ENCODE measurements around the gene CLECL1. TPM values are rescaled to one million over a fixed set of nuclear protein-coding genes. Genes with fewer than 3 reads are reported as not detected.

CLECL1 gene
- total and polyA plus RNA-seq, 9 of the 15 experiments (the other 6 are each of a cell fraction or from before 2014, with no cell fraction given) = 0.13 to 0.25 TPM; not detected in 7

- TF ChIP-seq NRF1 (conservative IDR thresholded peaks at IDR 0.05 in 1 of 2, IDR thresholded peaks at IDR 0.05 in 1 of 2) = peak; percentile 29 to 64; a peak in 3 of 4 replicates
- TF ChIP-seq, protein P1, sequence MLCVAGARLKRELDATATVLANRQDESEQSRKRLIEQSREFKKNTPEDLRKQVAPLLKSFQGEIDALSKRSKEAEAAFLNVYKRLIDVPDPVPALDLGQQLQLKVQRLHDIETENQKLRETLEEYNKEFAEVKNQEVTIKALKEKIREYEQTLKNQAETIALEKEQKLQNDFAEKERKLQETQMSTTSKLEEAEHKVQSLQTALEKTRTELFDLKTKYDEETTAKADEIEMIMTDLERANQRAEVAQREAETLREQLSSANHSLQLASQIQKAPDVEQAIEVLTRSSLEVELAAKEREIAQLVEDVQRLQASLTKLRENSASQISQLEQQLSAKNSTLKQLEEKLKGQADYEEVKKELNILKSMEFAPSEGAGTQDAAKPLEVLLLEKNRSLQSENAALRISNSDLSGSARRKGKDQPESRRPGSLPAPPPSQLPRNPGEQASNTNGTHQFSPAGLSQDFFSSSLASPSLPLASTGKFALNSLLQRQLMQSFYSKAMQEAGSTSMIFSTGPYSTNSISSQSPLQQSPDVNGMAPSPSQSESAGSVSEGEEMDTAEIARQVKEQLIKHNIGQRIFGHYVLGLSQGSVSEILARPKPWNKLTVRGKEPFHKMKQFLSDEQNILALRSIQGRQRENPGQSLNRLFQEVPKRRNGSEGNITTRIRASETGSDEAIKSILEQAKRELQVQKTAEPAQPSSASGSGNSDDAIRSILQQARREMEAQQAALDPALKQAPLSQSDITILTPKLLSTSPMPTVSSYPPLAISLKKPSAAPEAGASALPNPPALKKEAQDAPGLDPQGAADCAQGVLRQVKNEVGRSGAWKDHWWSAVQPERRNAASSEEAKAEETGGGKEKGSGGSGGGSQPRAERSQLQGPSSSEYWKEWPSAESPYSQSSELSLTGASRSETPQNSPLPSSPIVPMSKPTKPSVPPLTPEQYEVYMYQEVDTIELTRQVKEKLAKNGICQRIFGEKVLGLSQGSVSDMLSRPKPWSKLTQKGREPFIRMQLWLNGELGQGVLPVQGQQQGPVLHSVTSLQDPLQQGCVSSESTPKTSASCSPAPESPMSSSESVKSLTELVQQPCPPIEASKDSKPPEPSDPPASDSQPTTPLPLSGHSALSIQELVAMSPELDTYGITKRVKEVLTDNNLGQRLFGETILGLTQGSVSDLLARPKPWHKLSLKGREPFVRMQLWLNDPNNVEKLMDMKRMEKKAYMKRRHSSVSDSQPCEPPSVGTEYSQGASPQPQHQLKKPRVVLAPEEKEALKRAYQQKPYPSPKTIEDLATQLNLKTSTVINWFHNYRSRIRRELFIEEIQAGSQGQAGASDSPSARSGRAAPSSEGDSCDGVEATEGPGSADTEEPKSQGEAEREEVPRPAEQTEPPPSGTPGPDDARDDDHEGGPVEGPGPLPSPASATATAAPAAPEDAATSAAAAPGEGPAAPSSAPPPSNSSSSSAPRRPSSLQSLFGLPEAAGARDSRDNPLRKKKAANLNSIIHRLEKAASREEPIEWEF (CRISPR knock-in tag; IDR thresholded peaks at IDR 0.05) = no peak
- TF ChIP-seq L3MBTL2 (IDR thresholded peaks at IDR 0.05) = 0 out of 2 replicates have a peak, but pooled peaks have one; percentile 41
- TF ChIP-seq ZBTB12 (CRISPR knock-in tag; IDR thresholded peaks at IDR 0.05) = no peak
- TF ChIP-seq, protein P2, sequence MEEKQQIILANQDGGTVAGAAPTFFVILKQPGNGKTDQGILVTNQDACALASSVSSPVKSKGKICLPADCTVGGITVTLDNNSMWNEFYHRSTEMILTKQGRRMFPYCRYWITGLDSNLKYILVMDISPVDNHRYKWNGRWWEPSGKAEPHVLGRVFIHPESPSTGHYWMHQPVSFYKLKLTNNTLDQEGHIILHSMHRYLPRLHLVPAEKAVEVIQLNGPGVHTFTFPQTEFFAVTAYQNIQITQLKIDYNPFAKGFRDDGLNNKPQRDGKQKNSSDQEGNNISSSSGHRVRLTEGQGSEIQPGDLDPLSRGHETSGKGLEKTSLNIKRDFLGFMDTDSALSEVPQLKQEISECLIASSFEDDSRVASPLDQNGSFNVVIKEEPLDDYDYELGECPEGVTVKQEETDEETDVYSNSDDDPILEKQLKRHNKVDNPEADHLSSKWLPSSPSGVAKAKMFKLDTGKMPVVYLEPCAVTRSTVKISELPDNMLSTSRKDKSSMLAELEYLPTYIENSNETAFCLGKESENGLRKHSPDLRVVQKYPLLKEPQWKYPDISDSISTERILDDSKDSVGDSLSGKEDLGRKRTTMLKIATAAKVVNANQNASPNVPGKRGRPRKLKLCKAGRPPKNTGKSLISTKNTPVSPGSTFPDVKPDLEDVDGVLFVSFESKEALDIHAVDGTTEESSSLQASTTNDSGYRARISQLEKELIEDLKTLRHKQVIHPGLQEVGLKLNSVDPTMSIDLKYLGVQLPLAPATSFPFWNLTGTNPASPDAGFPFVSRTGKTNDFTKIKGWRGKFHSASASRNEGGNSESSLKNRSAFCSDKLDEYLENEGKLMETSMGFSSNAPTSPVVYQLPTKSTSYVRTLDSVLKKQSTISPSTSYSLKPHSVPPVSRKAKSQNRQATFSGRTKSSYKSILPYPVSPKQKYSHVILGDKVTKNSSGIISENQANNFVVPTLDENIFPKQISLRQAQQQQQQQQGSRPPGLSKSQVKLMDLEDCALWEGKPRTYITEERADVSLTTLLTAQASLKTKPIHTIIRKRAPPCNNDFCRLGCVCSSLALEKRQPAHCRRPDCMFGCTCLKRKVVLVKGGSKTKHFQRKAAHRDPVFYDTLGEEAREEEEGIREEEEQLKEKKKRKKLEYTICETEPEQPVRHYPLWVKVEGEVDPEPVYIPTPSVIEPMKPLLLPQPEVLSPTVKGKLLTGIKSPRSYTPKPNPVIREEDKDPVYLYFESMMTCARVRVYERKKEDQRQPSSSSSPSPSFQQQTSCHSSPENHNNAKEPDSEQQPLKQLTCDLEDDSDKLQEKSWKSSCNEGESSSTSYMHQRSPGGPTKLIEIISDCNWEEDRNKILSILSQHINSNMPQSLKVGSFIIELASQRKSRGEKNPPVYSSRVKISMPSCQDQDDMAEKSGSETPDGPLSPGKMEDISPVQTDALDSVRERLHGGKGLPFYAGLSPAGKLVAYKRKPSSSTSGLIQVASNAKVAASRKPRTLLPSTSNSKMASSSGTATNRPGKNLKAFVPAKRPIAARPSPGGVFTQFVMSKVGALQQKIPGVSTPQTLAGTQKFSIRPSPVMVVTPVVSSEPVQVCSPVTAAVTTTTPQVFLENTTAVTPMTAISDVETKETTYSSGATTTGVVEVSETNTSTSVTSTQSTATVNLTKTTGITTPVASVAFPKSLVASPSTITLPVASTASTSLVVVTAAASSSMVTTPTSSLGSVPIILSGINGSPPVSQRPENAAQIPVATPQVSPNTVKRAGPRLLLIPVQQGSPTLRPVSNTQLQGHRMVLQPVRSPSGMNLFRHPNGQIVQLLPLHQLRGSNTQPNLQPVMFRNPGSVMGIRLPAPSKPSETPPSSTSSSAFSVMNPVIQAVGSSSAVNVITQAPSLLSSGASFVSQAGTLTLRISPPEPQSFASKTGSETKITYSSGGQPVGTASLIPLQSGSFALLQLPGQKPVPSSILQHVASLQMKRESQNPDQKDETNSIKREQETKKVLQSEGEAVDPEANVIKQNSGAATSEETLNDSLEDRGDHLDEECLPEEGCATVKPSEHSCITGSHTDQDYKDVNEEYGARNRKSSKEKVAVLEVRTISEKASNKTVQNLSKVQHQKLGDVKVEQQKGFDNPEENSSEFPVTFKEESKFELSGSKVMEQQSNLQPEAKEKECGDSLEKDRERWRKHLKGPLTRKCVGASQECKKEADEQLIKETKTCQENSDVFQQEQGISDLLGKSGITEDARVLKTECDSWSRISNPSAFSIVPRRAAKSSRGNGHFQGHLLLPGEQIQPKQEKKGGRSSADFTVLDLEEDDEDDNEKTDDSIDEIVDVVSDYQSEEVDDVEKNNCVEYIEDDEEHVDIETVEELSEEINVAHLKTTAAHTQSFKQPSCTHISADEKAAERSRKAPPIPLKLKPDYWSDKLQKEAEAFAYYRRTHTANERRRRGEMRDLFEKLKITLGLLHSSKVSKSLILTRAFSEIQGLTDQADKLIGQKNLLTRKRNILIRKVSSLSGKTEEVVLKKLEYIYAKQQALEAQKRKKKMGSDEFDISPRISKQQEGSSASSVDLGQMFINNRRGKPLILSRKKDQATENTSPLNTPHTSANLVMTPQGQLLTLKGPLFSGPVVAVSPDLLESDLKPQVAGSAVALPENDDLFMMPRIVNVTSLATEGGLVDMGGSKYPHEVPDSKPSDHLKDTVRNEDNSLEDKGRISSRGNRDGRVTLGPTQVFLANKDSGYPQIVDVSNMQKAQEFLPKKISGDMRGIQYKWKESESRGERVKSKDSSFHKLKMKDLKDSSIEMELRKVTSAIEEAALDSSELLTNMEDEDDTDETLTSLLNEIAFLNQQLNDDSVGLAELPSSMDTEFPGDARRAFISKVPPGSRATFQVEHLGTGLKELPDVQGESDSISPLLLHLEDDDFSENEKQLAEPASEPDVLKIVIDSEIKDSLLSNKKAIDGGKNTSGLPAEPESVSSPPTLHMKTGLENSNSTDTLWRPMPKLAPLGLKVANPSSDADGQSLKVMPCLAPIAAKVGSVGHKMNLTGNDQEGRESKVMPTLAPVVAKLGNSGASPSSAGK (IDR thresholded peaks at IDR 0.05) = peak; percentile 49; the same call in 1 of the 2 replicates
- TF ChIP-seq MNT (conservative IDR thresholded peaks at IDR 0.05) = 0 out of 4 replicates have a peak, but pooled peaks of 1 of the 2 experiments have one; percentile 16
Measured at GRCh38 chr12:9740106-9740750, 7.3 kb upstream of the CLECL1 start (continued).
